Mucosa of rectum (tissue), 2 donors: Measurements from ENCODE around the gene SUSD1.

Experiments
- H3K27ac ChIP-seq, 2 donors: one replicate each; pipeline ENCODE4 v1.7.0; 2013; ENCODE audit warnings: inconsistent platforms in 2 of 2, low read depth in 2 of 2, low read length in 2 of 2
- H3K27me3 ChIP-seq, 2 donors: one replicate each; pipeline ENCODE4 v1.7.0; 2013; ENCODE audit warnings: low read length in 2 of 2; ENCODE audit not compliant: control insufficient read depth in 2 of 2, insufficient read depth in 2 of 2
- H3K36me3 ChIP-seq, 2 donors: one replicate each; pipeline ENCODE4 v1.7.0; 2013; ENCODE audit warnings: low read length in 2 of 2; ENCODE audit not compliant: control insufficient read depth in 2 of 2, insufficient read depth in 2 of 2
- H3K4me1 ChIP-seq, 2 donors: one replicate each; pipeline ENCODE4 v1.7.0; 2013; ENCODE audit warnings: low read length in 2 of 2, mild to moderate bottlenecking in 1 of 2; ENCODE audit not compliant: control insufficient read depth in 2 of 2, insufficient read depth in 2 of 2
- H3K4me3 ChIP-seq, 2 donors: one replicate each; pipeline ENCODE4 v1.7.0; 2013; ENCODE audit warnings: low read length in 2 of 2
- H3K9ac ChIP-seq, 2 donors: one replicate each; pipeline ENCODE4 v1.7.0; 2013; ENCODE audit warnings: low read length in 2 of 2, low read depth in 1 of 2, mild to moderate bottlenecking in 1 of 2
- H3K9me3 ChIP-seq, 2 donors: one replicate each; pipeline ENCODE4 v1.7.0; 2013; ENCODE audit warnings: low read length in 2 of 2; ENCODE audit not compliant: control insufficient read depth in 2 of 2
- donor health status: healthy.
- donor health status: Normal muscosa, but diverticular disease.

Gene SUSD1

GRCh38 chr9:112175796-112176315 is 759 bp upstream of the SUSD1 start:
- Histone ChIP-seq H3K36me3 (no peaks in the 10 kb centered on the region), H3K4me1 (peaks cover 37 to 41% of the 10 kb centered on the region in 2 donors), H3K27ac (peak overlapping the region; percentile 95), H3K9me3 (no peaks in the 10 kb centered on the region), H3K4me3 (peak overlapping the region; percentile 73 to 78), H3K27me3 (no peaks in the 10 kb centered on the region), H3K9ac (peak overlapping the region; percentile 79 to 92)

- Histone ChIP-seq H3K9me3 (no peaks in the 10 kb centered on the region), H3K4me1 (peaks cover 46 to 51% of the 10 kb centered on the region in 2 donors), H3K36me3 (no peaks in the 10 kb centered on the region), H3K4me3 (peak overlapping the region; percentile 73 to 78), H3K9ac (peak overlapping the region; percentile 84 to 92), H3K27ac (peak overlapping the region; percentile 95), H3K27me3 (no peaks in the 10 kb centered on the region)
These were observed 704 bp downstream of the SUSD1 start for GRCh38 chr9:112174222-112174964.

- Histone ChIP-seq H3K9ac (peak overlapping the region; percentile 84 to 92), H3K27ac (peak overlapping the region; percentile 95), H3K4me1 (peaks cover 54 to 58% of the 10 kb centered on the region in 2 donors)
These were observed 1.4 kb downstream of the SUSD1 start for GRCh38 chr9:112173489-112174221.

GRCh38 chr9:112170968-112171367 is 4.1 kb downstream of the SUSD1 start:
- Histone ChIP-seq H3K4me1 (peaks cover 56 to 58% of the 10 kb centered on the region in 2 donors), H3K9me3 (no peaks in the 10 kb centered on the region), H3K36me3 (no peaks in the 10 kb centered on the region), H3K9ac (peak overlapping the region; percentile 14 to 29), H3K4me3 (no peak overlapping the region), H3K27me3 (no peaks in the 10 kb centered on the region), H3K27ac (peak overlapping the region; percentile 90 to 92)

More at GRCh38 chr9:112173489-112174221, 1.4 kb downstream of the SUSD1 start:
- Histone ChIP-seq H3K36me3 (no peaks in the 10 kb centered on the region), H3K9me3 (no peaks in the 10 kb centered on the region), H3K27me3 (no peaks in the 10 kb centered on the region), H3K4me3 (peak overlapping the region; percentile 73 to 78)

GRCh38 chr9:112170235-112170634 is 4.9 kb downstream of the SUSD1 start:
- peak overlapping the region; percentile 90 to 92 for H3K27ac ChIP-seq
- no peaks in the 10 kb centered on the region for H3K36me3 ChIP-seq
- no peaks in the 10 kb centered on the region for H3K27me3 ChIP-seq
- H3K9ac ChIP-seq: peak overlapping the region in 1 of 2 donors; percentile 56
- H3K4me3 ChIP-seq: no peak overlapping the region
- H3K4me1 ChIP-seq: peaks cover 49 to 56% of the 10 kb centered on the region in 2 donors
- H3K9me3 ChIP-seq: no peaks in the 10 kb centered on the region

- Histone ChIP-seq H3K36me3 (no peaks in the 10 kb centered on the region), H3K4me1 (peaks cover 47 to 56% of the 10 kb centered on the region in 2 donors), H3K9me3 (no peaks in the 10 kb centered on the region), H3K4me3 (no peak overlapping the region), H3K9ac (peak overlapping the region in 1 of 2 donors; percentile 56), H3K27ac (peak overlapping the region; percentile 90 to 92), H3K27me3 (no peaks in the 10 kb centered on the region)
These were observed 5.7 kb downstream of the SUSD1 start for GRCh38 chr9:112169368-112169767.

GRCh38 chr9:112168197-112168596 is 6.9 kb downstream of the SUSD1 start:
- Histone ChIP-seq H3K36me3 (no peaks in the 10 kb centered on the region), H3K4me3 (no peak overlapping the region), H3K9me3 (no peaks in the 10 kb centered on the region), H3K9ac (no peak overlapping the region), H3K4me1 (peaks cover 36 to 47% of the 10 kb centered on the region in 2 donors), H3K27me3 (no peaks in the 10 kb centered on the region), H3K27ac (peak overlapping the region; percentile 90 to 92)

GRCh38 chr9:112166176-112167140 is 8.6 kb downstream of the SUSD1 start:
- Histone ChIP-seq H3K27ac (no peak overlapping the region), H3K4me3 (no peak overlapping the region), H3K27me3 (no peaks in the 10 kb centered on the region), H3K4me1 (peaks cover 36 to 38% of the 10 kb centered on the region in 2 donors), H3K9ac (peak overlapping the region in 1 of 2 donors; percentile 6), H3K36me3 (no peaks in the 10 kb centered on the region), H3K9me3 (no peaks in the 10 kb centered on the region)

- H3K9ac ChIP-seq: peak overlapping the region; percentile 36 to 56
- H3K9me3 ChIP-seq: no peaks in the 10 kb centered on the region
- no peaks in the 10 kb centered on the region for H3K27me3 ChIP-seq
- no peaks in the 10 kb centered on the region for H3K36me3 ChIP-seq
- peaks cover 4 to 10% of the 10 kb centered on the region in 2 donors for H3K4me1 ChIP-seq
- H3K27ac ChIP-seq: peak overlapping the region; percentile 41 to 54
- H3K4me3 ChIP-seq: peak overlapping the region in 1 of 2 donors; percentile 5
These were observed 12.3 kb downstream of the SUSD1 start for GRCh38 chr9:112162621-112163413.
